A673 (cell line): Measurements from ENCODE around the gene PPHLN1. TPM values are rescaled to one million over a fixed set of nuclear protein-coding genes. Genes with fewer than 3 reads are reported as not detected.

Experiments
- BruUV-seq: library from RNA; stranded (reverse); fragments of 400-500 nt; replicated peaks from 2 replicates; lab custom pipeline; 2021; lab: Mats Ljungman, UMichigan
- CTCF ChIA-PET: fragments of 300-600 bp; sonication (Branson Sonifier 250); formaldehyde crosslinking; loops from one replicate; lab custom pipeline; 2022; ENCODE audit warnings: antibody characterized with exemption; lab: Charles Lee
- POLR2A ChIA-PET: fragments of 300-600 bp; sonication (Branson Sonifier 250); formaldehyde crosslinking; loops from one replicate; lab custom pipeline; 2022; ENCODE audit warnings: antibody characterized with exemption; ENCODE audit not compliant: low non-redundant PET; lab: Charles Lee
- DNase-seq: peaks from one replicate; pipeline ENCODE4 v3.0.0-alpha.2; 2015; ENCODE audit warnings: low spot score
- H3K27ac ChIP-seq: fragments of 200-600 bp; sonication (generic); 2 replicates; pipeline ENCODE4 v1.5.1; 2016; ENCODE audit warnings: mixed run types, low read depth, mild to moderate bottlenecking, mixed read lengths, antibody characterized with exemption, low read length; ENCODE audit not compliant: poor library complexity, severe bottlenecking
- H3K27me3 ChIP-seq: fragments of 200-600 bp; sonication (generic); replicated peaks from 2 replicates; pipeline ENCODE4 v1.6.1; 2017; ENCODE audit warnings: mixed run types, low read depth, mild to moderate bottlenecking, mixed read lengths, antibody characterized with exemption, low read length; ENCODE audit not compliant: insufficient read depth, poor library complexity
- H3K36me3 ChIP-seq: fragments of 200-600 bp; sonication (generic); 2 replicates; pipeline ENCODE4 v1.6.1; 2016; ENCODE audit warnings: mixed run types, mild to moderate bottlenecking, mixed read lengths, antibody characterized with exemption, low read length; ENCODE audit not compliant: insufficient read depth, poor library complexity, severe bottlenecking
- H3K4me1 ChIP-seq: fragments of 200-600 bp; sonication (generic); 2 replicates; pipeline ENCODE4 v1.6.1; 2017; ENCODE audit warnings: mixed run types, mild to moderate bottlenecking, mixed read lengths, antibody characterized with exemption, low read length; ENCODE audit not compliant: insufficient read depth, poor library complexity, severe bottlenecking
- H3K4me3 ChIP-seq: fragments of 200-600 bp; sonication (generic); 2 replicates; pipeline ENCODE4 v1.5.1; 2016; ENCODE audit warnings: low read depth, mixed run types, mild to moderate bottlenecking, mixed read lengths, low read length; ENCODE audit not compliant: poor library complexity, severe bottlenecking
- H3K9me3 ChIP-seq: fragments of 200-600 bp; sonication (generic); 2 replicates; pipeline ENCODE4 v1.6.1; 2016; ENCODE audit warnings: mixed run types, low read depth, mild to moderate bottlenecking, mixed read lengths, antibody characterized with exemption, low read length; ENCODE audit not compliant: poor library complexity, severe bottlenecking
- CTCF ChIP-seq: fragments of 300-800, 200-600 bp; sonication (generic); conservative IDR thresholded peaks from 2 replicates; pipeline ENCODE4 v1.5.1; 2017; ENCODE audit warnings: low read depth, mild to moderate bottlenecking, antibody characterized with exemption, low read length, moderate library complexity, mixed read lengths
- EZH2 ChIP-seq: fragments of 200-600 bp; sonication (generic); IDR thresholded peaks from 2 replicates; pipeline ENCODE4 v1.6.1; 2017; ENCODE audit warnings: borderline replicate concordance, low read depth, mild to moderate bottlenecking, mixed read lengths, antibody characterized with exemption, low read length; ENCODE audit not compliant: poor library complexity, severe bottlenecking
- intact Hi-C: fragments of 100-400 bp; cut with micrococcal nuclease; formaldehyde crosslinking; loops from one replicate; pipeline ENCODE4 v1.10.0; 2022; ENCODE audit not compliant: unreplicated experiment
- total RNA-seq: library from RNA; stranded (reverse); gene quantifications from 2 replicates; pipeline ENCODE4 v1.2.3, GENCODE V29; 2021

Gene PPHLN1
- total RNA-seq, 1 experiment from 2014 or later, result 90.1 TPM

DNA sequence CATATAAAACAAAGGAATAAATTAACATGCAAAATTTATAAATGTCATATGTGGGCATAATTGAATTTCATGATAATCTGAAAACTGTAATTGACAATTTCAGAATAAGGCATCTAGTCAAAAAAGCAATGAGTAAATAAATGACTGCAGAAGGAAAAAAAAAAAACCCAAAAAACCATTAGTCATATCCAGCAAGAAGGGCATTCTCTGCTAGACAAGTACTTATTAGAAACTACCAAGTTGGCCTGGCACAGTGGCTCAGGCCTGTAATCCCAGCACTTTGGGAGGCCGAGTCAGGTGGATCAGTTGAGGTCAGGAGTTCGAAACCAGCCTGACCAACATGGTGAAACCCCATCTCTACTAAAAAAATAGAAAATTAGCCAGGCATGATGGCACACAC lies 17.6 kb upstream of the PPHLN1 start:
- no peak for TF ChIP-seq EZH2
- TF ChIP-seq CTCF, result no peak
- ChIA-PET CTCF (no interaction called here), POLR2A (no interaction called here)
- intact Hi-C loops, result no loop called here
- no peaks in the 10 kb centered on the region for H3K27me3 ChIP-seq
- DNase-seq, result no peak
- peaks cover 5% of the 10 kb centered on the region for H3K36me3 ChIP-seq
- no peak overlapping the region for H3K27ac ChIP-seq
- no peaks in the 10 kb centered on the region for H3K9me3 ChIP-seq
- H3K4me1 ChIP-seq, result no peaks in the 10 kb centered on the region
- H3K4me3 ChIP-seq, result no peak overlapping the region
- no TSS peak for BruUV-seq

DNA sequence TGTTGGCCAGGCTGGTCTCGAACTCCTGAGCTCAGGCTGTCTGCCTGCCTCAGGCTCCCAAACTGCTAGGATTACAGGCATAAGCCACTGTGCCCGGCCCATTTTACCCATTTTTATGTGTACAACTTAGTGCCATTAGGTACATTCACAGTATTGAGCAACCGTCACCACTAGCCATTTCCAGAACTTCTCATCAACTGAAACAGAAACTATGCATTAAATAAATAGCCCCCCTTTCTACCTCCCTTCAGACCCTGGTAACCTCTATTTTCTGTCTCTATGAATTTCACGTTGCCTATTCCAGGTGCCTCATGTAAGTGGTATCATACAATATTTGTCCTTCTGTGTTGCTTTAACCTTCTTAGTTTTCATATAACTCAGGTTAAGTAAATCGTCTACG lies 16.0 kb upstream of the PPHLN1 start:
- intact Hi-C loops, result no loop called here

DNA sequence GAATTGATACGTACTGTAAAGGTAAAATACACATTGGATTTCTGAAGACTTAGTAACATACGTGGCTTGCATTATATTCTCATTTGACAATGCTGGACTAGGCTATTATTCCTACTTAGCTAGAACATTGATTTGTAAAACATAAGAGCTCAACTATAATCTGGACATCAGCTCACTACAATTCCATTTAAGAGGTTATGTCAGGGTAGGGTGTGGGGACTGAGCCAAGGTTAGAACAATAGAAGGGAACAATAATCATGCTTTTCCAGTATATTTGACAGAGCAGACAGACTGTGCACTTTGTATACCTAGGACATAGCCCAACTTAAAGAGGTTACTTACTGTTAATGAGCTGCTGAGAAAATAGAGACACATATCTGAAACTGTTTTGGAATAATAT lies 10.9 kb upstream of the PPHLN1 start:
- Histone ChIP-seq H3K27me3 (no peaks in the 10 kb centered on the region), H3K27ac (no peak overlapping the region), H3K4me3 (no peak overlapping the region), H3K9me3 (no peaks in the 10 kb centered on the region), H3K36me3 (peaks cover 23% of the 10 kb centered on the region), H3K4me1 (no peaks in the 10 kb centered on the region)
- DNase-seq, result no peak
- intact Hi-C loops, result no loop called here
- no peak for TF ChIP-seq CTCF
- TF ChIP-seq EZH2, result no peak
- ChIA-PET POLR2A (no interaction called here), CTCF (no interaction called here)
- BruUV-seq, result no TSS peak

More for the DNA sequence above, 16.0 kb upstream of the PPHLN1 start:
- CTCF ChIA-PET, result no interaction called here
- Histone ChIP-seq H3K4me3 (no peak overlapping the region), H3K9me3 (no peaks in the 10 kb centered on the region), H3K36me3 (peaks cover 10% of the 10 kb centered on the region), H3K27me3 (no peaks in the 10 kb centered on the region), H3K27ac (no peak overlapping the region), H3K4me1 (no peaks in the 10 kb centered on the region)
- no peak for DNase-seq
- BruUV-seq, result no TSS peak
- POLR2A ChIA-PET, result no interaction called here
- TF ChIP-seq CTCF, result no peak
- TF ChIP-seq EZH2, result no peak
